Osteoblast (primary cell): ENCODE data around the gene SAXO2. TPM values are rescaled to one million over a fixed set of nuclear protein-coding genes. Genes with fewer than 3 reads are reported as not detected.
"Not testable (repeated sequence)": the region's sequence is repeated elsewhere in the genome, so short reads cannot be mapped to it uniquely, and the experiment has no call there.

ENCODE experiments used
- DNase-seq: peaks from one replicate; pipeline ENCODE4 v3.0.0; 2011; ENCODE audit warnings: low spot score, mixed read lengths; ENCODE audit not compliant: insufficient read length; ENCODE audit errors: missing footprints
- H2AFZ ChIP-seq: 2 replicates; pipeline ENCODE4 v1.6.0; 2011; ENCODE audit warnings: mild to moderate bottlenecking, low read length
- H3K27ac ChIP-seq: 2 replicates; pipeline ENCODE4 v1.5.1; 2011; ENCODE audit warnings: mild to moderate bottlenecking, low read depth, low read length, moderate library complexity
- H3K27me3 ChIP-seq: 2 replicates; pipeline ENCODE4 v1.6.0; 2012; ENCODE audit warnings: mild to moderate bottlenecking, control low read depth, inconsistent platforms, low read length, moderate library complexity; ENCODE audit not compliant: insufficient read depth
- H3K36me3 ChIP-seq: 2 replicates; pipeline ENCODE4 v1.5.1; 2011; ENCODE audit warnings: mild to moderate bottlenecking, low read length, control low read depth, moderate library complexity; ENCODE audit not compliant: insufficient read depth
- H3K4me1 ChIP-seq: 2 replicates; pipeline ENCODE4 v1.5.1; 2011; ENCODE audit warnings: mild to moderate bottlenecking, low read length, control low read depth, moderate library complexity; ENCODE audit not compliant: insufficient read depth
- H3K4me2 ChIP-seq: 2 replicates; pipeline ENCODE4 v1.6.0; 2011; ENCODE audit warnings: mild to moderate bottlenecking, low read length; ENCODE audit not compliant: insufficient read depth
- H3K4me3 ChIP-seq: fragments of 200-600 bp; sonication (generic); 3 replicates; pipeline ENCODE4 v1.5.1; 2012; ENCODE audit warnings: mild to moderate bottlenecking, low read length, inconsistent platforms; ENCODE audit not compliant: insufficient read depth
- H3K79me2 ChIP-seq: 2 replicates; pipeline ENCODE4 v1.6.0; 2012; ENCODE audit warnings: mild to moderate bottlenecking, low read length, control low read depth, inconsistent platforms; ENCODE audit not compliant: insufficient read depth
- H3K9me3 ChIP-seq: 2 replicates; pipeline ENCODE4 v1.5.1; 2011; ENCODE audit warnings: low read depth, low read length, control low read depth
- H4K20me1 ChIP-seq: 2 replicates; pipeline ENCODE4 v1.6.0; 2012; ENCODE audit warnings: mild to moderate bottlenecking, low read length, control low read depth; ENCODE audit not compliant: insufficient read depth
- total RNA-seq: library from RNA; depleted of rRNA; stranded (reverse); fragments of >200 nt; gene quantifications from 2 replicates; pipeline ENCODE4 v1.2.3, GENCODE V29; 2012
- TF ChIP-seq, protein P1 (sequence below): IDR thresholded peaks from 2 replicates; pipeline ENCODE4 v1.5.1; 2011; ENCODE audit warnings: mild to moderate bottlenecking, low read depth, low read length, moderate library complexity; ENCODE audit errors: extremely low read depth

Gene SAXO2
- total RNA-seq, 1 donor: 1.1 TPM

DNA sequence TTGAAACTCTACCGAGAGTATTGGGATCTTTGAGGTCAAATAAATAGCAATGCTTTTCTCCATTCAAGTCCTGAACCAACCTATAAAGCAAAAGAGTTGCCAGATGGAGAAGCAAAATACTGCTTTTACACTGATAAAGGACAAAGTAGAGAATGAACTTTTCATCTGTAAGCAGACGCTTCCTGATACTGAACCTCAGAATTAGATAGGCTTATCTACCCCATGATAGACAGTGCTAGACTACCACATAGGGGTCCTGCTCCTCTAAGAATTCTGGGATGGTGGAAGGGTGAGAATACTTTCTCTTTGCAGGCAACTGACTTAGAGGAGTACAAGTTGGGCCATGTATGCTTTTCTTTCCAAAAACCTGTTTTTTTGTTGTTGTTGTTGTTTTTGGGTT is 9.5 kb downstream of the SAXO2 start:
- no peak for DNase-seq
- no peaks in the 10 kb centered on the region for H3K27me3 ChIP-seq
- H4K20me1 ChIP-seq: no peaks in the 10 kb centered on the region
- no peak overlapping the region for H2AFZ ChIP-seq
- TF ChIP-seq, protein P1, sequence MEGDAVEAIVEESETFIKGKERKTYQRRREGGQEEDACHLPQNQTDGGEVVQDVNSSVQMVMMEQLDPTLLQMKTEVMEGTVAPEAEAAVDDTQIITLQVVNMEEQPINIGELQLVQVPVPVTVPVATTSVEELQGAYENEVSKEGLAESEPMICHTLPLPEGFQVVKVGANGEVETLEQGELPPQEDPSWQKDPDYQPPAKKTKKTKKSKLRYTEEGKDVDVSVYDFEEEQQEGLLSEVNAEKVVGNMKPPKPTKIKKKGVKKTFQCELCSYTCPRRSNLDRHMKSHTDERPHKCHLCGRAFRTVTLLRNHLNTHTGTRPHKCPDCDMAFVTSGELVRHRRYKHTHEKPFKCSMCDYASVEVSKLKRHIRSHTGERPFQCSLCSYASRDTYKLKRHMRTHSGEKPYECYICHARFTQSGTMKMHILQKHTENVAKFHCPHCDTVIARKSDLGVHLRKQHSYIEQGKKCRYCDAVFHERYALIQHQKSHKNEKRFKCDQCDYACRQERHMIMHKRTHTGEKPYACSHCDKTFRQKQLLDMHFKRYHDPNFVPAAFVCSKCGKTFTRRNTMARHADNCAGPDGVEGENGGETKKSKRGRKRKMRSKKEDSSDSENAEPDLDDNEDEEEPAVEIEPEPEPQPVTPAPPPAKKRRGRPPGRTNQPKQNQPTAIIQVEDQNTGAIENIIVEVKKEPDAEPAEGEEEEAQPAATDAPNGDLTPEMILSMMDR: no peak
- H3K36me3 ChIP-seq: no peaks in the 10 kb centered on the region
- no peak overlapping the region for H3K4me3 ChIP-seq
- H3K79me2 ChIP-seq: no peaks in the 10 kb centered on the region
- H3K4me1 ChIP-seq: no peaks in the 10 kb centered on the region
- peaks cover 3% of the 10 kb centered on the region for H3K9me3 ChIP-seq
- H3K27ac ChIP-seq: no peak overlapping the region
- H3K4me2 ChIP-seq: no peak overlapping the region

DNA sequence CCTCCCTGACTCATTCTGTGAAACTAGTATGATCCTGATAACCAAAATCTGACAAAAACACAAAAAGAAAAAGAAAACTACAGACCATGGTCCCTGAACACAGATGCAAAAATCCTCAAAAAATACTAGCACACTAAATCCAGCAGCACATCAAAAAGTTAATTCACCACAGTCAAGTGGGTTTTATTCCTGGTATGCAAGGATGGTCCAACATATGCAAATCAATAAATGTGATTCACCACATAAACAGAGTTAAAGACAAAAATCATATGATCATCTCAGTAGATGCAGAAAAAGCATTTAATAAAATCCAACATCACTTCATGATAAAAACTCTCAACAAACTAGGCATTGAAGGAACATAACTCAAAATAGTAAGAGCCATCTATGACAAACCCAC is 12.8 kb downstream of the SAXO2 start:
- Histone ChIP-seq H3K36me3 (no peaks in the 10 kb centered on the region), H3K27ac (no peak overlapping the region), H2AFZ (no peak overlapping the region), H3K27me3 (peaks cover 4% of the 10 kb centered on the region), H3K4me3 (no peak overlapping the region), H3K79me2 (no peaks in the 10 kb centered on the region), H3K9me3 (peaks cover 3% of the 10 kb centered on the region), H3K4me2 (no peak overlapping the region), H3K4me1 (no peaks in the 10 kb centered on the region), H4K20me1 (no peaks in the 10 kb centered on the region)
- TF ChIP-seq, protein P1: no peak
- DNase-seq: no peak

DNA sequence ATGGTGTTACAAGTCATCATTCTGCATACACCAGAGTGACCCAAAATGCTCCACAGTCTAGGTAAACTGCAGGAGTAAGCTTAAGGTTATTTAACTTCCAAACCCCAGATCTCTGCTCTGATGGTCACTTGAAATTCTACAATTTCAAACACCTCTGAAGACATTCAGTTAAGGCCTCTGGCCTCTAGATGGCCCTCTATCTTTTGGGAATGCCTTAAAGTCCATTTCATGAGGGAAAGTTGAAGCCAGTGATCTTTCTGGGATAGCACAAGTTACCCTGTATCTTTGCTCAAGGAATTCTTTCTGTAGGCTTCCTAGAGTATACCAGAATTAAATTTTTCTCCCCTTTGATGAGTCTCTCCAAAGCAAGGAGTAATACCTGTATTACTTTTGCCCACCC is 18.7 kb downstream of the SAXO2 start:
- not testable (repeated sequence) for H4K20me1 ChIP-seq, H3K36me3 ChIP-seq, H3K27ac ChIP-seq, H3K4me1 ChIP-seq, H3K4me3 ChIP-seq, DNase-seq, H3K27me3 ChIP-seq, H2AFZ ChIP-seq, H3K79me2 ChIP-seq, H3K4me2 ChIP-seq, H3K9me3 ChIP-seq
- TF ChIP-seq, protein P1: peak; percentile 36

DNA sequence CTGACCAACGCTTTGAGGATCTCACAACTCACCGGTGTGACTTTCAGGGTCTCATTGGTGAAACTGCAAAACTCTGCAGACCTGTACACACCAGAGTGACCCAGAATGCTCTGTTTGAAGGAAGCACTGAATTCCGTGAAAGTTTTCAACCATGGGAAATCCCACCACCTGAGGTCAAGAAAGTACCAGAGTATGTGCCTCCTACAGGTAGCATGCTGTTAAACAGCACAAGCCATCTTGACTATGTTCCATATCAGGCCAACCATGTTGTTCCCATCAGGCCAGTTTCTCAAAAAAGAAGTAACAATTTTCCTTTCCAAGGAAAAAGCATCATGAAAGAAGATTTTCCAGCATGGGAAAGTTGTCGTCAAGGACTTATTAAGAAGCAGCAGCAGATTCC is 19.8 kb downstream of the SAXO2 start:
- not testable (repeated sequence) for H3K9me3 ChIP-seq, H3K36me3 ChIP-seq, H4K20me1 ChIP-seq, H3K27me3 ChIP-seq, H3K4me3 ChIP-seq, H3K79me2 ChIP-seq, DNase-seq, H3K27ac ChIP-seq, H3K4me1 ChIP-seq, H3K4me2 ChIP-seq, H2AFZ ChIP-seq

DNA sequence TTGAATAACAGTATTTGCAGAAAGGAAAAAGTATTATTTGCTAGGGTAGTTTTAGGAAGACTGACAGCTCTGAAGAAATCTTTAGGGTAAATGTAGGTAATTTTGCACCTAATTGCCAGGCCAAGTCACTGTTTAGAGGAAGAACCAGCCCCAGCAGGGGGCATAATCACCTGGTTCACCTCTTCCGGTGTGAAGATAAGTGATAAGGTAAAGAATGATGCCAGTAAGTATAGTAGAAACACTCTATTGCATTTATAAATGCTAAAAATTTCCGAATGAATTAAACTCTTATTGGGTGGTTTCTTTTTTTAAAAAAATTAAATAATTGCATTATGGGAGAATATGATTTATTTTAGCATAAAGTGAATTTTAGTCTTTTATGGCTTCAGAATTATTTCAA is 21.8 kb downstream of the SAXO2 start:
- not testable (repeated sequence) for H3K27ac ChIP-seq, H3K79me2 ChIP-seq, H3K4me3 ChIP-seq, H2AFZ ChIP-seq, H4K20me1 ChIP-seq, H3K4me2 ChIP-seq, H3K27me3 ChIP-seq, H3K9me3 ChIP-seq, H3K4me1 ChIP-seq, DNase-seq, H3K36me3 ChIP-seq

DNA sequence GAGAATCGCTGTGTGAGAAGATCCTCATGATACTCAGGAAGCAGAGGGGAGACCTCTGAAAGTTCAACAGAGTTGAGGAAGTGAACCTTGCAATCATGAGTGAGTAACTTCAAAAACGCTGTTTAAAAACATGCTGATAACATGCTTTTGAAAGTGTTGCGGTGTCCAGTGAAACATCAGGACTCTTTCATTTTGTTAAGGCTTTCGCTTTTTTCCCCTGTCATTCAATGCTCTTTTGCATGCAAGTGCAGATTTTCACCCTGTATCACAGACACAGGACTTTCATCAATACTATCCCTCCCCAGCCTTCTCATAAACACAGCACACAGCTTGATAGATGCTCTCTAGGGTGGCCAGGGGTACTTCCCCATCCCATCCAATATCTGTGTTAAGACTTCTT is 23.9 kb downstream of the SAXO2 start:
- H3K36me3 ChIP-seq, H3K79me2 ChIP-seq, H3K4me2 ChIP-seq, H3K4me3 ChIP-seq, DNase-seq, H4K20me1 ChIP-seq, H3K4me1 ChIP-seq, H3K9me3 ChIP-seq, H3K27ac ChIP-seq, H2AFZ ChIP-seq, H3K27me3 ChIP-seq: not testable (repeated sequence)

DNA sequence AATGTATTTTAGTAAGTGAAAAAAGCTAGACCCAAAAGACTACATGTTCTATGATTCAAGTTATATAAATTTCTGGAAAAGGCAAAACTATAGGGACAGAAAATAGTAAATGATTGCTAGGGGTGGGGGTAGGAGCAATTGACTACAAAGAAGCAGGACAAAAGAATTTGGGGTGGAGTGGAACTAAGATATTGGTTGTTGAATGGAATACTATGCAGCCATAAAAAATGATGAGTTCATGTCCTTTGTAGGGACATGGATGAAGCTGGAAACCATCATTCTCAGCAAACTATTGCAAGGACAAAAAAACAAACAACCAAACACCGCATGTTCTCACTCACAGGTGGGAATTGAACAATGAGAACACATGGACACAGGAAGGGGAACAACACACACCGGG is 25.6 kb downstream of the SAXO2 start:
- H3K4me1 ChIP-seq, H3K27me3 ChIP-seq, DNase-seq, H3K9me3 ChIP-seq, H3K79me2 ChIP-seq, H3K27ac ChIP-seq, H3K36me3 ChIP-seq, H2AFZ ChIP-seq, H3K4me2 ChIP-seq, H4K20me1 ChIP-seq, H3K4me3 ChIP-seq: not testable (repeated sequence)
